IPS-18c (cell line): ENCODE data around the gene RWDD2A.
"Not testable (repeated sequence)": the region's sequence is repeated elsewhere in the genome, so short reads cannot be mapped to it uniquely, and the experiment has no call there.

Experiments
- H3K4me3 ChIP-seq: 2 replicates; pipeline ENCODE4 v1.7.0; 2013; ENCODE audit warnings: low read depth, mild to moderate bottlenecking, low read length, moderate library complexity; ENCODE audit not compliant: insufficient read depth
- H3K9me3 ChIP-seq: one replicate; pipeline ENCODE4 v1.6.1; 2013; ENCODE audit warnings: mild to moderate bottlenecking, low read length, moderate library complexity; ENCODE audit not compliant: control insufficient read depth, insufficient read depth

RWDD2A gene

GRCh38 chr6:83191974-83192373, 1.2 kb upstream of the RWDD2A start:
- peak overlapping the region; percentile 94 for H3K4me3 ChIP-seq
- not testable (repeated sequence) for H3K9me3 ChIP-seq

DNA sequence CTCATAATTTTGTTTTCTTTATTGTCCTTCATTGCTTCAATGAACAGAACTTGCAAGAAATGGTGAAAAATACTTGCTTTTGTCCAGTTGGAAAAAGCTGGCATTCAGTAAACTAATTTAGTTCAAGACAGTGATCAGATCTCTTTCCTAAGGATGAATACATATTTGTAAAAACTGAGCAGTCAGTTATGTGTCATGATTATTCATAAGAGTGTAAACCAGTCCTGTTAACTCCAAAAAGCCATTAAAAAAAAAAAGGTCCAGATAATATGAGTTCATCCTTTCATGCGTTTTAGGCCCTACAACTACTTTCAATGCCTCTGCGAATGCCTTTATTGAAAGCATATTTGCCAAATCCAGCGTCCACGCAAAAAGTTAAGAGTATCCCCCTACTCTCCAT, 701 bp upstream of the RWDD2A start:
- Histone ChIP-seq H3K4me3 (peak overlapping the region; percentile 94), H3K9me3 (no peaks in the 10 kb centered on the region)

DNA sequence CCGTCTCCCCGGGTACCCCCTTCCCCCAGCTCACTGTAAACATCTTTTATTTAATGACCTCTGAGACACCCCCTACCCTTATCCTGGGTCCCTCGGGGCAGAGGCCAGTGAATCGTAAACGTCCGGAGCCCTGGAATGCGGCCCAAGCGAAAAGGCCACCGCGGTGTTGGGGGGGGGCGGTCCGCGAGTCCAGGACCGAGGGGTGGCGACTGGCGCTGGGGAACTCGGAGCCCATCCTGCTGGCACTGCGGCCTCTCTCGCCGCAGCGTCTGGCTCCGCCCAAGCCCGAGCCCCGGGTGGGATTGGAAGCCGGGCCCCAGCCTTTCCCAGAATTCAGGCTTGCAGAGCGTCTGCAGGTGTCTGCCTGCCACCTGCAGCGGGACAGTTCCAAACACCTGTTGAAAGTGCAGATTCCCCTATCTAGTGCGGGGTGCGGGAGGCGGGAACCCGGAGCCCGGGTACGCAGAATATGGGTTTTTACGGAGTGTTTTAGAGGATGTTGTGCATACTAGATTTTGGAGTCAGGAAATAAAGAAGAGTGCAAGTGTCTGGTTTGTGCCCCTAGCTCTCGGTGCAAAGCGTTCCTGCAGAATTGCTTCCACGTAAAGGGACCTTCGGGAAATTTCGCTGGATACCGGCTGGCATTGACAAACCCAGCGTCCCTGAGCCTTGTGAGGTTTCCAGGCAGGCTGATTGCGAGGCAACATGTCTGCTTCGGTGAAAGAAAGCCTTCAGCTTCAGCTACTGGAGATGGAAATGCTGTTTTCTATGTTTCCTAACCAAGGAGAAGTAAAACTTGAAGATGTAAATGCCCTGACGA, 800 bp downstream of the RWDD2A start:
- Histone ChIP-seq H3K9me3 (no peaks in the 10 kb centered on the region), H3K4me3 (peak overlapping the region; percentile 94)

- H3K4me3 ChIP-seq: no peak overlapping the region
- no peaks in the 10 kb centered on the region for H3K9me3 ChIP-seq
Observed at GRCh38 chr6:83198486-83199172, 5.5 kb downstream of the RWDD2A start.

DNA sequence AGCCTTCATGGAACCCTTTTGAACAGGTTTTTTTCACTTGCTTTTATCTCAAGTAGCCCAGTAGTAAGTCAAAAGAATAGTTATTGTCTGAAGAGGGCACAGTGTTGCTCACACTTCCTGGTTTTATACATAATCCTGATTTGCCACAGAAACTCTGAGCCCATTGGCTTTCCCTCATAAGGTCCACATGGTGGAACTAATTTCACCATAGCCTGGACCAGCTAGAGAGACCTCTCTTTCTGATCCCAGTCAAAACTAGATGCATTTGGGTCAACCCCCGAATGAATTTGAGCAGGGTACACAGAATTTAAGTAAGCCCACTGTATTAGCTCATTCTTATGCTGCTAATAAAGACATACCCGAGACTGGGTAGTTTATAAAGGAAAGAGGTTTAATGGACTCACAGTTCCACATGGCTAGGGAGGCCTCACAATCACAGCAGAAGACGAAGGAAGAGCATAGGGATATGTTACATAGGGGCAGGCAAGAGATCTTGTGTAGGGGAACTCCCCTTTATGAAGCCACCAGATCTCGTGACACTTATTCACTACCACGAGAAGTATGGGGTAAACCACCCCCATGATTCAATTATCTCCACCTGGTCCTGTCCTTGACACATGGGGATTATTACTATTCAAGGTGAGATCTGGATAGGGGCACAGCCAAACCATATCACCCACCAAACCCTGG, 6.2 kb downstream of the RWDD2A start:
- Histone ChIP-seq H3K4me3 (no peak overlapping the region), H3K9me3 (no peaks in the 10 kb centered on the region)

DNA sequence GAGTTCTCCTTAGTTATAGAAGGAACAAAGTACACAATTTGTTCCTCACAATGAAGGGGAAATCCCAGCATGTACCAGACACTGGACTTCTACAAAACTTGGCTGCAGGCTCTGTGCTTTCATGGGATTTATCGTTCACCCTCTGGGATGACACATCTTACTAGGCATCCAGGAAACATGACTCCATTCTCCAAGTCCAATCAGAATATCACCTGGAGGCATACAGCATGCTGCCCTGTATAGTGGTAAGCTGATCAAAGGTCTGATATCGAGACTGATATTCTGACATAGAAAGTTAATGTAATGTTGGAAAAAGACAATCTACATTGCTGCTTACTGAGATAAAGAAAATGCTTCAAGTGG, 6.7 kb downstream of the RWDD2A start:
- no peak overlapping the region for H3K4me3 ChIP-seq
- H3K9me3 ChIP-seq: no peaks in the 10 kb centered on the region

DNA sequence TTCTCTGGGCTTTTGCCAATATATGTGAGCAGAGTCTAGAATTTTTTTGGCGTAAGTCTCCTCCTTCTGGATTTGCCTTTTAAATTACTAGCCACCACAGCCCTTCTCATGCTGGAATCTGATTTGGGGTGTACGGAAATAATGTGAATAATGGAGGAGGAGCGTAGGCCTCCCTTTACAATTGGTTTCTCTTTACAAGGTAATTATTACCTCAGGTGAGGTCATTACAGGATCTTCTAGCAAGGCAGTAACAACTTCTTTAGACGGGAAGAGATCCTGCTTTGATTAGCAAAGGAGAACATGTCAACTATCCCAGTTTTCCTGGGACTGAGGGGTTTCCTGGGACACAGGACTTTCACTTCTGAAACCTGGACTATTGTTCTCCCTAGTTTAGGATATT, 8.9 kb downstream of the RWDD2A start:
- Histone ChIP-seq H3K4me3 (no peak overlapping the region), H3K9me3 (no peaks in the 10 kb centered on the region)

- Histone ChIP-seq H3K9me3 (no peaks in the 10 kb centered on the region), H3K4me3 (no peak overlapping the region)
Observed at GRCh38 chr6:83215131-83216047, 22.2 kb downstream of the RWDD2A start.

- Histone ChIP-seq H3K4me3 (no peak overlapping the region), H3K9me3 (no peaks in the 10 kb centered on the region)
Observed at GRCh38 chr6:83216806-83217205, 23.6 kb downstream of the RWDD2A start.

GRCh38 chr6:83218646-83219045, 25.5 kb downstream of the RWDD2A start:
- H3K9me3 ChIP-seq: no peaks in the 10 kb centered on the region
- no peak overlapping the region for H3K4me3 ChIP-seq

DNA sequence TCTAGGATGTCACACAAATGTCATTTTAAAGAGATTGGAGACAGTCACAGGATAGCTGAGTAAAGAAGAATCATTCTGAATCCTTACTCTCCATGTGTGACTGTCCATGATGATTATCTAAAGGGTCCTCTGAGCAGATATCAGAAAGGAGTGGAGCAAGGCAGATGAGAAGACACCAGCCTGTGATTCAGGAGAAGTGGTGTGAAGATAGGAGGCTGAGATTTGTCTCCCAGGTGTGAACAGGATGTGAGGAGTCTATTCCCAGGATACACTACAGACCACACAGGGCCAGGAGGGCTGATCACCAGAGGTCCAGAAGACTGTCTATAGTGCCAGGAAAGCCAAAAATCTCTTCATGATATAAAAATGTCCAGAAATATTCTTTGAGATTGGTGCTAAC, 27.0 kb downstream of the RWDD2A start:
- no peaks in the 10 kb centered on the region for H3K9me3 ChIP-seq
- H3K4me3 ChIP-seq: no peak overlapping the region

GRCh38 chr6:83221276-83221675, 28.1 kb downstream of the RWDD2A start:
- H3K4me3 ChIP-seq: no peak overlapping the region
- no peaks in the 10 kb centered on the region for H3K9me3 ChIP-seq

GRCh38 chr6:83221889-83222479, 28.8 kb downstream of the RWDD2A start:
- Histone ChIP-seq H3K4me3 (no peak overlapping the region), H3K9me3 (no peaks in the 10 kb centered on the region)

GRCh38 chr6:83226517-83226916, 33.4 kb downstream of the RWDD2A start:
- no peak overlapping the region for H3K4me3 ChIP-seq
- H3K9me3 ChIP-seq: no peaks in the 10 kb centered on the region

DNA sequence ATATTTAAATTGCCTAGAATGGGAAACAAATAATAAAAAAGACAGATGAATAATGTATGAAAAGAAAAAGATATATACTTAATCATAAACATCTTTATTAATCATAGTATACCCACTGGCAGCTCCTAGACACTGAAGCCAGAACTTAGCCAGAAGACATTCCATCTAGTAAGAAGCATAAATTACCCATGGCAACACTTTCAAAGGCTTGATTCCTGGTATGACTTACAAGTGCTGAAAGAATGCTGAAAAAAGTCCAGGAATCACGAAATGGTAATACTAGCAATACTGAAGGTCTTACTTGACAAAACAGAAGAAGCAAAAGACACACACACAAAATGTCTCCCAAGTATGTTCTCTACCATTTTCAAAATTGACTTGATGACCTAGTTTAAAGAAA, 38.0 kb downstream of the RWDD2A start:
- Histone ChIP-seq H3K9me3 (no peaks in the 10 kb centered on the region), H3K4me3 (no peak overlapping the region)

DNA sequence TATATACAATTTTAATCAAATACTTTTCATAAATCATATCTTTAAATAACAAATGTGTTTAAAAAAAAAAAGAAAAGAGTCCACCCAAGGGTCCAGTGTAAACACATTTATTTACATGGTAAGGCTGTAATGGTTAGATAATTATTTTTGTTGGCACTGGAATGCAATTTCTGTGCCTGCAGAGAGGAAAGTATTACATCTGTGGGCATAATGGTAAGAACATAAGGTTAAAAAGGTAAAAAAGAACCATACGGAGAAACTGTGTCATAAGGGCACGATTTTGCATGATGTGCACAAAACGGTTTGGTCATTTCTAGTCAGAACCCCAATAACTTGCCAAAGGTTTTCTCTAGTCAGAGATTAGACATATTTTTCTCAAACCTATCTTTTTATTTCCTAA, 54.3 kb downstream of the RWDD2A start:
- Histone ChIP-seq H3K9me3 (no peaks in the 10 kb centered on the region), H3K4me3 (no peak overlapping the region)
